Stimulated activated memory B cell treated with anti-CD40 and anti-IgM and Interleukin-4, amounts not matched to agents 10 μg/mL and 1 μg/mL and 100 μg/mL, for 72 hours (primary cell): ENCODE data around the gene UNC5A.
A peak's percentile ranks its signal among the peaks of the same experiment; 100 is the strongest.

Experiments
- ATAC-seq: fragments of 150-1000 bp; cut with Tn5 transposase; 2 replicates; pipeline ENCODE4 v1.10.0; 2021
- H3K27ac Mint-ChIP-seq: one replicate; pipeline ENCODE4 v1.8.0; 2022; ENCODE audit warnings: mild to moderate bottlenecking, mixed read lengths
- H3K27me3 Mint-ChIP-seq: one replicate; pipeline ENCODE4 v1.8.0; 2022; ENCODE audit warnings: mixed read lengths
- H3K36me3 Mint-ChIP-seq: one replicate; pipeline ENCODE4 v1.8.0; 2022; ENCODE audit warnings: mixed read lengths
- H3K4me1 Mint-ChIP-seq: one replicate; pipeline ENCODE4 v1.8.0; 2022; ENCODE audit warnings: mixed read lengths
- H3K4me3 Mint-ChIP-seq: one replicate; pipeline ENCODE4 v1.8.0; 2022; ENCODE audit warnings: mild to moderate bottlenecking, moderate library complexity, mixed read lengths
- H3K9me3 Mint-ChIP-seq: one replicate; pipeline ENCODE4 v1.8.0; 2022; ENCODE audit warnings: mixed read lengths

UNC5A gene

GRCh38 chr5:176806137-176806536, 4.2 kb upstream of the UNC5A start:
- Mint-ChIP-seq H3K4me3 (no peak overlapping the region), H3K36me3 (no peaks in the 10 kb centered on the region), H3K4me1 (peaks cover 11% of the 10 kb centered on the region), H3K9me3 (no peaks in the 10 kb centered on the region), H3K27ac (no peak overlapping the region), H3K27me3 (peaks cover 66% of the 10 kb centered on the region)
- ATAC-seq, result no peak

GRCh38 chr5:176809544-176810080, 747 bp upstream of the UNC5A start:
- Mint-ChIP-seq H3K9me3 (no peaks in the 10 kb centered on the region), H3K4me3 (no peak overlapping the region), H3K27me3 (peaks cover 81% of the 10 kb centered on the region), H3K4me1 (peaks cover 23% of the 10 kb centered on the region), H3K36me3 (no peaks in the 10 kb centered on the region), H3K27ac (no peak overlapping the region)
- ATAC-seq, result no peak

- H3K4me1 Mint-ChIP-seq, result peaks cover 23% of the 10 kb centered on the region
- H3K36me3 Mint-ChIP-seq, result no peaks in the 10 kb centered on the region
- H3K4me3 Mint-ChIP-seq, result peak overlapping the region; percentile 66
- H3K27ac Mint-ChIP-seq, result no peak overlapping the region
- H3K27me3 Mint-ChIP-seq, result peaks cover 87% of the 10 kb centered on the region
- no peak for ATAC-seq
- H3K9me3 Mint-ChIP-seq, result no peaks in the 10 kb centered on the region
Measured at GRCh38 chr5:176810687-176811501, 535 bp downstream of the UNC5A start.

DNA sequence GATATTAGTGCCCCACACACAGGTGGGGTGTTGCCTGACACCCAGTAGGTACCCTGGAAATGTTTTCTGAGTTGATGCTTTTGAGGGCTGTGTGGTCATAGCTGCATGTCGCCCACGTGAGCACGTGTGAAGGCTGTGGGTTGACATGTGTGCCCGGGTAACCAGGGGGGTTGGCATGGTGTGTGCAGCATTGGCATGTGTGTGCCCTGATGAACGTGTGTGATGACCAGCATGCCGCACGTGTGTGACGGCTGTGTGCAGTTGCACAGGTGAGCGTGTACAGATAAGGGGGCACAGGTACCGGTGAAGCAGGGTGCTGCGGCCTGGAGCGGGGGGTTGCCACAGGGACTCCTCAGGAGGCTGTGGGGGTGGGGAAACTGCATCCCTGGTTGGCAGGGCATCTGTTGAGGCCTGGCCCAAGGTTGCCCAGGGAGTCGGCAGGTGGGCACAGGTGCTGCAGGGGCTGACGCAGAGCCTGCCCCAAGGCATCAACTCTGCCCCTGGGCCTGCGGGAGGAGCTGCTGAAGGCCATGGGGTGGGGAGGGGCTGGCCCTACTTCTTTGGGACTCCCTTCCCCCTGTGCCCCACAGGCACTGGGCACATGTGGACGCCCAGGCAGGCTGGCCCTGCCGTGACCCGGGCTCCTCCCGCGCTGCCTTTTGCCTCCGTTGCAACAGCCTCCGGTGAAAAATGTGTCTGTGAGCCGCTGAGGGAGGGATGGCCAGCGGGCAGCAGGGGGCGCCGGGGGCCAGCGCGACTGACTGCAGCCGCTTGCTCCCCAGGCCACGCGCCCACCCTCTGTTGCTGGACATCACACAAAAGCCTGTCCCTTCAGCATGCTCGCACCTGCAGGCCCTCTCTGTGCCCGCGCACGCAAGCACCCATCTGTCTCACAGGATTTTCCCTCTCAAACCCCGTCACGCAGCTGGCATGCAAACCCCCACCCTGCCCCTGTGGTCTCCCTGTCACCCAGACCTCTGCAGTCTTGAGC, 2.2 kb downstream of the UNC5A start:
- H3K4me3 Mint-ChIP-seq, result peak overlapping the region; percentile 24
- H3K27me3 Mint-ChIP-seq, result peaks cover 88% of the 10 kb centered on the region
- H3K4me1 Mint-ChIP-seq, result peaks cover 28% of the 10 kb centered on the region
- H3K9me3 Mint-ChIP-seq, result no peaks in the 10 kb centered on the region
- H3K27ac Mint-ChIP-seq, result no peak overlapping the region
- ATAC-seq, result no peak
- H3K36me3 Mint-ChIP-seq, result no peaks in the 10 kb centered on the region

GRCh38 chr5:176813587-176814312, 3.4 kb downstream of the UNC5A start:
- H3K27ac Mint-ChIP-seq, result no peak overlapping the region
- peaks cover 36% of the 10 kb centered on the region for H3K4me1 Mint-ChIP-seq
- no peaks in the 10 kb centered on the region for H3K9me3 Mint-ChIP-seq
- no peak overlapping the region for H3K4me3 Mint-ChIP-seq
- no peak for ATAC-seq
- no peaks in the 10 kb centered on the region for H3K36me3 Mint-ChIP-seq
- peaks cover 84% of the 10 kb centered on the region for H3K27me3 Mint-ChIP-seq

GRCh38 chr5:176814313-176814685, 3.9 kb downstream of the UNC5A start:
- H3K27me3 Mint-ChIP-seq, result peaks cover 84% of the 10 kb centered on the region
- peaks cover 36% of the 10 kb centered on the region for H3K4me1 Mint-ChIP-seq
- no peak overlapping the region for H3K27ac Mint-ChIP-seq
- ATAC-seq, result no peak
- no peaks in the 10 kb centered on the region for H3K9me3 Mint-ChIP-seq
- no peaks in the 10 kb centered on the region for H3K36me3 Mint-ChIP-seq
- no peak overlapping the region for H3K4me3 Mint-ChIP-seq

GRCh38 chr5:176814836-176815438, 4.6 kb downstream of the UNC5A start:
- no peaks in the 10 kb centered on the region for H3K36me3 Mint-ChIP-seq
- H3K27me3 Mint-ChIP-seq, result peaks cover 85% of the 10 kb centered on the region
- no peak for ATAC-seq
- no peaks in the 10 kb centered on the region for H3K9me3 Mint-ChIP-seq
- H3K27ac Mint-ChIP-seq, result no peak overlapping the region
- H3K4me3 Mint-ChIP-seq, result no peak overlapping the region
- peaks cover 32% of the 10 kb centered on the region for H3K4me1 Mint-ChIP-seq

- H3K4me3 Mint-ChIP-seq, result no peak overlapping the region
- peaks cover 28% of the 10 kb centered on the region for H3K4me1 Mint-ChIP-seq
- no peaks in the 10 kb centered on the region for H3K9me3 Mint-ChIP-seq
- peaks cover 92% of the 10 kb centered on the region for H3K27me3 Mint-ChIP-seq
- no peak overlapping the region for H3K27ac Mint-ChIP-seq
- H3K36me3 Mint-ChIP-seq, result no peaks in the 10 kb centered on the region
- no peak for ATAC-seq
Measured at GRCh38 chr5:176816043-176816745, 5.8 kb downstream of the UNC5A start.

- Mint-ChIP-seq H3K27me3 (peaks cover 91% of the 10 kb centered on the region), H3K36me3 (no peaks in the 10 kb centered on the region), H3K4me1 (peaks cover 21% of the 10 kb centered on the region), H3K4me3 (peak overlapping the region; percentile 36), H3K27ac (no peak overlapping the region), H3K9me3 (no peaks in the 10 kb centered on the region)
- ATAC-seq, result no peak
Measured at GRCh38 chr5:176816791-176817347, 6.5 kb downstream of the UNC5A start.

DNA sequence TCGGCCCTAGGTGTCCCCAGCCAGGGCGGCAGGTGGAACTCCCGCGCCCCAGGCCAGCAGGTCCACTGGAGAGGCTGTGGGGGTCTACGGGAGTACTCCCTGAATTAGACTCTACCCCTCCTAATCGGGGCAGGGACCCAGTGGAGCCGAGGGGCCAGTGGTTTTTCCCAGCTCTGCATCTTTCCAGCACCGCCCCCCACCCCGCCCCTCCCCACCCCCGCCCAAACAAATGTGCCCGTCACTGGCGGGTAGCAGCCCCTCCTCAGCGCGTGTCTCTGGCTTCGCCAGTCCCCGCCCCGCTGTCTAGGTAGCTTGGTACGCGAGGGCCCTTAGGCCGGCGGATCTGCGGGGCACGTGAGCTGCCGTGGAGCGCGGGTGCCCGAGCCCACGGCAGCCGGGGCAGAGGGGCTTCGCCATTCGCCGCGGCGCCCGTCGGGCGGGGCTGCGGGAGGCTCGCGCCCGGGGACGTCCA, 7.0 kb downstream of the UNC5A start:
- H3K27me3 Mint-ChIP-seq, result peaks cover 91% of the 10 kb centered on the region
- H3K4me3 Mint-ChIP-seq, result no peak overlapping the region
- no peak overlapping the region for H3K27ac Mint-ChIP-seq
- H3K4me1 Mint-ChIP-seq, result peaks cover 16% of the 10 kb centered on the region
- no peaks in the 10 kb centered on the region for H3K36me3 Mint-ChIP-seq
- ATAC-seq, result no peak
- no peaks in the 10 kb centered on the region for H3K9me3 Mint-ChIP-seq

- H3K4me3 Mint-ChIP-seq, result peak overlapping the region; percentile 57
- peaks cover 3% of the 10 kb centered on the region for H3K9me3 Mint-ChIP-seq
- H3K36me3 Mint-ChIP-seq, result no peaks in the 10 kb centered on the region
- no peak for ATAC-seq
- peaks cover 16% of the 10 kb centered on the region for H3K4me1 Mint-ChIP-seq
- peaks cover 91% of the 10 kb centered on the region for H3K27me3 Mint-ChIP-seq
- H3K27ac Mint-ChIP-seq, result no peak overlapping the region
Measured at GRCh38 chr5:176817841-176818377, 7.5 kb downstream of the UNC5A start.

GRCh38 chr5:176818391-176819098, 8.2 kb downstream of the UNC5A start:
- no peaks in the 10 kb centered on the region for H3K36me3 Mint-ChIP-seq
- no peak overlapping the region for H3K27ac Mint-ChIP-seq
- peaks cover 91% of the 10 kb centered on the region for H3K27me3 Mint-ChIP-seq
- H3K9me3 Mint-ChIP-seq, result peaks cover 4% of the 10 kb centered on the region
- peak; percentile 47 for ATAC-seq
- H3K4me3 Mint-ChIP-seq, result peak overlapping the region; percentile 57
- H3K4me1 Mint-ChIP-seq, result peaks cover 16% of the 10 kb centered on the region

DNA sequence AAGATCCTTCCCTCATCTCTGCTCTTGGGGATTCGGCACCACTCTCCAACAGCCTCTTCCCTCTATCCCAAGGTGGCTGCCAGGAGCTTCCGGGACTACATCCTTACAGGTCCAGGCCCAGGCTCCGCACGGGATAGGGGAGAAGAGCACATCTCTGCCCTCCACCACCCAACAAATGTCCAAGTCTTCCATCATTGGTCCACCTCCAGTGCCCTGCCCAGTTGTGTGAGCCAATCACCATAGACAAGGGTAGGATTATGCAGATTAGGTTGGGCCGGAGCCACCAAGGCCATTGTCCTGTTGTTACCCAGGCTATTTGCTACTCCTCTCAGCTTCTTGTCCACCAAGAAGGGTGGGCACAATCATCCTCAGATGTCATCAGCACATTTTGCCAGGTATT, 9.1 kb downstream of the UNC5A start:
- no peak overlapping the region for H3K4me3 Mint-ChIP-seq
- peaks cover 87% of the 10 kb centered on the region for H3K27me3 Mint-ChIP-seq
- H3K9me3 Mint-ChIP-seq, result peaks cover 4% of the 10 kb centered on the region
- H3K36me3 Mint-ChIP-seq, result no peaks in the 10 kb centered on the region
- no peak for ATAC-seq
- peaks cover 16% of the 10 kb centered on the region for H3K4me1 Mint-ChIP-seq
- H3K27ac Mint-ChIP-seq, result no peak overlapping the region
